CD4-positive, alpha-beta T cell (primary cell): Measurements from ENCODE around the gene ADAMTS7. TPM values are rescaled to one million over a fixed set of nuclear protein-coding genes. Genes with fewer than 3 reads are reported as not detected.

Experiments used
- ATAC-seq: fragments of 200-7000 bp; cut with Tn5 transposase; one replicate; pipeline ENCODE4 v1.10.0; 2022; ENCODE audit warnings: mild to moderate bottlenecking; ENCODE audit not compliant: poor library complexity
- CTCF ChIA-PET: fragments of 350-600 bp; sonication (Branson Sonifier 250); formaldehyde crosslinking; loops from one replicate; lab custom pipeline; 2021; ENCODE audit warnings: antibody characterized with exemption, inconsistent platforms; lab: Charles Lee
- POLR2A ChIA-PET: fragments of 350-600 bp; sonication (Branson Sonifier 250); formaldehyde crosslinking; loops from one replicate; lab custom pipeline; 2021; ENCODE audit warnings: antibody characterized with exemption, inconsistent platforms; lab: Charles Lee
- DNase-seq, 14 experiments: peaks; one replicate each; pipeline ENCODE4 v3.0.0-alpha.2; 2013 to 2020; ENCODE audit warnings: mixed read lengths in 2 of 14
- H3K27ac ChIP-seq, 2 donors: one replicate each; pipeline versions ENCODE4 v1.5.1 to v1.7.0; 2013; ENCODE audit warnings: low read length in 2 of 2, low read depth in 1 of 2, mild to moderate bottlenecking in 1 of 2
- H3K27me3 ChIP-seq, 2 experiments: 1 replicate in 1 of 2; 2 replicates in 1 of 2; pipeline versions ENCODE4 v1.6.1 to v1.7.0; 2013; ENCODE audit warnings: low read length in 2 of 2, control low read depth in 1 of 2, mild to moderate bottlenecking in 1 of 2, moderate library complexity in 1 of 2; ENCODE audit not compliant: insufficient read depth in 2 of 2, control insufficient read depth in 1 of 2
- H3K36me3 ChIP-seq: one replicate; pipeline ENCODE4 v1.6.1; 2013; ENCODE audit warnings: low read length, control low read depth; ENCODE audit not compliant: insufficient read depth
- H3K4me1 ChIP-seq: one replicate; pipeline ENCODE4 v1.6.1; 2013; ENCODE audit warnings: low read length, control low read depth; ENCODE audit not compliant: insufficient read depth
- H3K4me3 ChIP-seq: one replicate; pipeline ENCODE4 v1.5.1; 2013; ENCODE audit warnings: mild to moderate bottlenecking, low read length, moderate library complexity
- H3K9me3 ChIP-seq, 2 experiments: 1 replicate in 1 of 2; 2 replicates in 1 of 2; pipeline versions ENCODE4 v1.6.1 to v1.7.0; 2013; ENCODE audit warnings: low read length in 2 of 2, mild to moderate bottlenecking in 2 of 2, control low read depth in 1 of 2, moderate library complexity in 1 of 2; ENCODE audit not compliant: control insufficient read depth in 1 of 2, insufficient read depth in 1 of 2
- H3K27ac Mint-ChIP-seq: one replicate; pipeline ENCODE4 v1.8.0; 2020; ENCODE audit warnings: mixed read lengths
- H3K27me3 Mint-ChIP-seq: one replicate; pipeline ENCODE4 v1.8.0; 2021; ENCODE audit warnings: mixed read lengths
- H3K36me3 Mint-ChIP-seq: one replicate; pipeline ENCODE4 v1.8.0; 2021; ENCODE audit warnings: low read depth, mixed read lengths
- H3K4me1 Mint-ChIP-seq: one replicate; pipeline ENCODE4 v1.8.0; 2021; ENCODE audit warnings: low read depth, mixed read lengths
- H3K4me3 Mint-ChIP-seq: one replicate; pipeline ENCODE4 v1.8.0; 2020; ENCODE audit warnings: mild to moderate bottlenecking, mixed read lengths
- H3K9me3 Mint-ChIP-seq: one replicate; pipeline ENCODE4 v1.8.0; 2020; ENCODE audit warnings: mixed read lengths
- CTCF ChIP-seq: fragments of 200-600 bp; IDR thresholded peaks from one replicate; pipeline ENCODE4 v1.8.0; 2022; ENCODE audit warnings: antibody characterized with exemption, mild to moderate bottlenecking
- intact Hi-C, 2 experiments: fragments of 100-400 bp; cut with DNase I in 1 of 2; cut with micrococcal nuclease in 1 of 2; formaldehyde crosslinking; loops; one replicate each; pipeline versions ENCODE4 v1.15.1 to v1.9.0; 2023 to 2025; cut with DNase I, micrococcal nuclease
- total RNA-seq, 174 experiments: library from RNA in 2 of 174; stranded (reverse) in 2 of 174; gene quantifications; one replicate each; pipeline ENCODE4 v1.2.3 and lab custom pipeline; 2021 to 2026

Gene ADAMTS7
- total RNA-seq, 2 experiments from 2014 or later, result 0.11 to 0.30 TPM

- Histone ChIP-seq H3K4me3 (no peak overlapping the region), H3K27ac (no peak overlapping the region), H3K4me1 (peaks cover 6% of the 10 kb centered on the region), H3K9me3 (no peaks in the 10 kb centered on the region), H3K27me3 (no peaks in the 10 kb centered on the region), H3K36me3 (no peaks in the 10 kb centered on the region)
- no peaks in the 10 kb centered on the region for H3K36me3 Mint-ChIP-seq
- intact Hi-C loops, result no loop called here
- CTCF ChIA-PET, result no interaction called here
- POLR2A ChIA-PET, result no interaction called here
- TF ChIP-seq CTCF, result no peak
- H3K4me1 Mint-ChIP-seq, result no peaks in the 10 kb centered on the region
- H3K27ac Mint-ChIP-seq, result no peak overlapping the region
- no peaks in the 10 kb centered on the region for H3K9me3 Mint-ChIP-seq
- H3K4me3 Mint-ChIP-seq, result no peak overlapping the region
- ATAC-seq (no peak), DNase-seq (no peak)
- peaks cover 4% of the 10 kb centered on the region for H3K27me3 Mint-ChIP-seq
These were observed 70.4 kb downstream of the ADAMTS7 start for GRCh38 chr15:78740904-78741274.

GRCh38 chr15:78739996-78740903 is 71.0 kb downstream of the ADAMTS7 start:
- H3K27me3 ChIP-seq, result no peaks in the 10 kb centered on the region
- Mint-ChIP-seq H3K4me3 (no peak overlapping the region), H3K9me3 (no peaks in the 10 kb centered on the region), H3K36me3 (no peaks in the 10 kb centered on the region), H3K27ac (no peak overlapping the region), H3K4me1 (no peaks in the 10 kb centered on the region), H3K27me3 (peaks cover 4% of the 10 kb centered on the region)
- CTCF ChIA-PET, result no interaction called here
- H3K36me3 ChIP-seq, result no peaks in the 10 kb centered on the region
- no peak overlapping the region for H3K4me3 ChIP-seq
- no peak for TF ChIP-seq CTCF
- POLR2A ChIA-PET, result no interaction called here
- no peaks in the 10 kb centered on the region for H3K9me3 ChIP-seq
- ATAC-seq (peak; percentile 55), DNase-seq (peak in 10 of 14 experiments; percentile 20 to 70 (median 34))
- peaks cover 6% of the 10 kb centered on the region for H3K4me1 ChIP-seq
- H3K27ac ChIP-seq, result no peak overlapping the region
- intact Hi-C loops, result no loop called here

- CTCF ChIA-PET, result no interaction called here
- no peak for ATAC-seq
These were observed 72.1 kb downstream of the ADAMTS7 start for GRCh38 chr15:78739206-78739605.

More at GRCh38 chr15:78739206-78739605, 72.1 kb downstream of the ADAMTS7 start:
- no peaks in the 10 kb centered on the region for H3K9me3 Mint-ChIP-seq
- H3K27me3 Mint-ChIP-seq, result peaks cover 6% of the 10 kb centered on the region
- DNase-seq, result no peak
- no peaks in the 10 kb centered on the region for H3K4me1 Mint-ChIP-seq
- no peaks in the 10 kb centered on the region for H3K9me3 ChIP-seq
- H3K27me3 ChIP-seq, result no peaks in the 10 kb centered on the region
- intact Hi-C loops, result no loop called here
- H3K4me3 ChIP-seq, result no peak overlapping the region
- H3K27ac Mint-ChIP-seq, result no peak overlapping the region
- TF ChIP-seq CTCF, result no peak
- peaks cover 6% of the 10 kb centered on the region for H3K4me1 ChIP-seq
- POLR2A ChIA-PET, result no interaction called here
- no peak overlapping the region for H3K27ac ChIP-seq
- no peak overlapping the region for H3K4me3 Mint-ChIP-seq
- no peaks in the 10 kb centered on the region for H3K36me3 ChIP-seq
- no peaks in the 10 kb centered on the region for H3K36me3 Mint-ChIP-seq
